Measurements from ENCODE around the gene SAXO1.
"Not testable (repeated sequence)": the region's sequence is repeated elsewhere in the genome, so short reads cannot be mapped to it uniquely, and the experiment has no call there.

SAXO1 gene

DNA sequence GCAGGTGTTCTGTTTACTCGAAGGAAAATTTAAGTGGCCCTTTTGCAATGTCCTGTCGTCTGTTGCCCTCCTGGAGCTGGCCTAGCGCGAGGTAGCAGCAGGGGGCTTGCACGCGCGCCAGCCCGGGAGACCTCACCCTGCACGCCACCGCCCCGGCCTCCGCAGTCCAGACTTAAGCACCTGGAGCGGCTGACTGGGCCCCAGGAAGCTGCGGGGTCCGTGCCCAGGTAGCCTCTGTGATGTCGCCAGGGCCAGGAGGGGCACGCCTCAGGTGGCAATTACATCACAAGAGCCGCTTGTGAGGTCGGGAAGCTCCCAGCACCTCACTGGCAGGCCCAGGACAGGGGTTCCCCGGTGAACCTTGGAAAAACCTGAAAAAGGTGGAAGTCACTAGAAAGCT is at the start of gene SAXO1:
Gene SAXO1 (minus strand): TSS at position 195 of the 400 bp plus-strand sequence. CDS start 301 bp downstream, outside the sequence.
- DNase-seq (ENCODE audit: low read depth in 4 of 4, low spot score in 1 of 4): no peak

DNA sequence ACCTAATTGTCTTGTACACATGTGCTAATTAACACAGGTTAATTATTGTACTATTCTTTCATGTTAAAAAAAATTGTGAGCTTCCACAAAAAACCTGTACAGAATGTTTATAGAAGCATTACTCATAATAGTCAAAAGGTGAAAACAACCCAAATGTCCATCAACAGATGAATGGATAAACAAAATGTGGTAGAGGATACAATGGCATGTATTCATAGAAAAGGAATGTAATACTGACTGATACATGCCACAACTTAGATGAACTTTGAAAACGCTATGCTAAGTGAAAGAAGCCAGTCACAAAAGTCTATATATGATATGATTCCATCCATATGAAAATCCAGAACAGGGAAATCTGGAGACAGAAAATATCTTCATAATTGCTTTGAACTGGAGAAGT is 41.8 kb upstream of the SAXO1 start:
- DNase-seq (ENCODE audit: low read depth in 4 of 4, low spot score in 1 of 4): no peak

DNA sequence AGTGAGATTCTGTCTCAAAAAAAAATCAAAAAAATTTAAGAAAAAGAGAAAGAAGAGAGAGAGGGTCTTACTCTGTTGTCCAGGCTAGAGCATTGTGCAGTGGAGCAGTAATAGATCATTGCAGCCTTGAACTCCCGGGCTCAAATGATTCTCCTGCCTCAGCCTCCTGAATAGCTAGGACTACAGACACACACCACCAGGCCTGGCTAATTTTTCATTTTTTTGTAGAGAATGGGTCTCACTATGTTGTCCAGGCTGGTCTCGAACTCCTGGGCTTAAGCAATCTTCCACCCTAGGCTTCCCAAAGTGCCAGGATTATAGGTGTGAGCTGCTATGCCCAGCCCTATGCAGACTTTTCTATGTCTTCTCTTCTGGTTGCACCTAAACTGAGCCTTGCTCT is 41.2 kb upstream of the SAXO1 start:
- DNase-seq (ENCODE audit: low read depth in 4 of 4, low spot score in 1 of 4): no peak

- no peak for DNase-seq (ENCODE audit: low read depth in 4 of 4, low spot score in 1 of 4)
Measured at GRCh38 chr9:19057033-19057432, 24.0 kb upstream of the SAXO1 start.

GRCh38 chr9:19050637-19051591 is 17.9 kb upstream of the SAXO1 start:
- DNase-seq (ENCODE audit: low read depth in 4 of 4, low spot score in 1 of 4): no peak

DNA sequence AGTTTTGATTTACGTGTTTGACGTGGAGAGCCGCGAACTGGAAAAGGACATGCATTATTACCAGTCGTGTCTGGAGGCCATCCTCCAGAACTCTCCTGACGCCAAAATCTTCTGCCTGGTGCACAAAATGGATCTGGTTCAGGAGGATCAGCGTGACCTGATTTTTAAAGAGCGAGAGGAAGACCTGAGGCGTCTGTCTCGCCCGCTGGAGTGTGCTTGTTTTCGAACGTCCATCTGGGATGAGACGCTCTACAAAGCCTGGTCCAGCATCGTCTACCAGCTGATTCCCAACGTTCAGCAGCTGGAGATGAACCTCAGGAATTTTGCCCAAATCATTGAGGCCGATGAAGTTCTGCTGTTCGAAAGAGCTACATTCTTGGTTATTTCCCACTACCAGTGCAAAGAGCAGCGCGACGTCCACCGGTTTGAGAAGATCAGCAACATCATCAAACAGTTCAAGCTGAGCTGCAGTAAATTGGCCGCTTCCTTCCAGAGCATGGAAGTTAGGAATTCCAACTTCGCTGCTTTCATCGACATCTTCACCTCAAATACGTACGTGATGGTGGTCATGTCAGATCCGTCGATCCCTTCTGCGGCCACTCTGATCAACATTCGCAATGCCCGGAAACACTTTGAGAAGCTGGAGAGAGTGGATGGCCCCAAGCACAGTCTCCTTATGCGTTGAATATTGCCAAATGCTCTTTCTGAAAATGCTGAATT is 17.1 kb upstream of the SAXO1 start:
- peak in 1 of 4 experiments; percentile 4 for DNase-seq (ENCODE audit: low read depth in 4 of 4, low spot score in 1 of 4)

DNA sequence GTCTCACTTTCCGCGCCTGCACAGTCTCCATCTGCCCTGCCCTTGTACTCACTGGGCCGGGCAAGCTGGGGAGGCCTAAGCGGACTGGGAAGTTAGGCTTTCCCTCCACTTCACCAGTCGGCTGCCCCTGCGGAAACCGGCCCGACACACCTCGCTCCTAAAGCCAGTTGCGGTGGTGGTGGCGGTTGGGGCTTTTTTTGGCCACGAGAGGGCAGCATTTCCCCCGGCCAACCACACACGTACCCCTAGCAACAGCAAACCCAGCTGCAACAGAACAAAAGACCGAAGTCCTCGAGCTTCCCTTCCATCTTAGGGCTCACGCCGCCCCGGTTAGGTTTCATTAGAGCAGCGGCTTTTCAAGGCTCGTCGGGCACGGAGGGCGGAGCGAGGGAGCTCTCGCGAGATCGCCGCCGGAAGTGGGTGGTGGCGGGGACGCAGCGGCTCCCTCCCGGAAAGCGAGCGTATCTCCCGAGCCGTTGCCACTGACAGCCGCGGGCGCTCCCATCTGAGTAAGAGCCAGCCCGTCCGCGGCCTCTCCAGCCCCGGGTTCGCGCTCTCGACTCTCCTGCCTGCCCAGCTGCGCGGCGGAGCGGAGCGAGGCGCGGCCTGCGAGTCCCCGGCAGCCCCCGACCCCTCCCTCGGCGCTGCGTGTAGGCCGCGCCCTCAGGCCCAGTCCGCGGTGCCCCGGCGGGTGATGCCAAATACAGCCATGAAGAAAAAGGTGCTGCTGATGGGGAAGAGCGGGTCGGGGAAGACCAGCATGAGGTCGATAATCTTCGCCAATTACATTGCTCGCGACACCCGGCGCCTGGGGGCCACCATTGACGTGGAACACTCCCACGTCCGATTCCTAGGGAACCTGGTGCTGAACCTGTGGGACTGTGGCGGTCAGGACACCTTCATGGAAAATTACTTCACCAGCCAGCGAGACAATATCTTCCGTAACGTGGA is 16.2 kb upstream of the SAXO1 start, which contains the start of gene RRAGA:
Gene RRAGA (plus strand): TSS at position 462 of the 951 bp plus-strand sequence. CDS start 233 bp downstream, at position 695.
- DNase-seq (ENCODE audit: low read depth in 4 of 4, low spot score in 1 of 4): peak; percentile 79 to 89 (median 86)

- no peak for DNase-seq (ENCODE audit: low read depth in 4 of 4, low spot score in 1 of 4)
Measured at GRCh38 chr9:19036611-19037010, 3.6 kb upstream of the SAXO1 start.

- no peak for DNase-seq (ENCODE audit: low read depth in 4 of 4, low spot score in 1 of 4)
Measured at GRCh38 chr9:19032406-19032805, 603 bp downstream of the SAXO1 start.

DNA sequence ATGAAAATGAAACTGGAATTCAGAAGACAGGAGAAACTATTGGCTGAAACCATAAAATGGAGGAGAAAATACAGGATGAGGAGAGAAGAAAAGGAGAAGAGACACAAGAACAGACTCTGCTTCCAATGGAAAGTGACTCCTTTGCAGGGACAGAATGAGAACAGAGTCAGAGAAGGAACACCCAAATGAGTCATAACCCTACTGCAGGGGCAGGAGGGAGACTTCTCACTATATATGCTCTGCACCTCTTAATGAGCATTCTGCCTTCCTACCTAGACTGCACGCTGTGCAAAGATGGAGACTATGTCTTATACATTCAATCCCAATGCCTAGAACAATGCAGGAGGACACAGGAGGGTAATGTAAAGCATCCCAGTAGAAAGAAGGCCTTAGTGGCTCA is 2.1 kb downstream of the SAXO1 start:
- DNase-seq (ENCODE audit: low read depth in 4 of 4, low spot score in 1 of 4): no peak

GRCh38 chr9:19028835-19029451 is 4.1 kb downstream of the SAXO1 start:
- DNase-seq (ENCODE audit: low read depth in 4 of 4, low spot score in 1 of 4): no peak

DNA sequence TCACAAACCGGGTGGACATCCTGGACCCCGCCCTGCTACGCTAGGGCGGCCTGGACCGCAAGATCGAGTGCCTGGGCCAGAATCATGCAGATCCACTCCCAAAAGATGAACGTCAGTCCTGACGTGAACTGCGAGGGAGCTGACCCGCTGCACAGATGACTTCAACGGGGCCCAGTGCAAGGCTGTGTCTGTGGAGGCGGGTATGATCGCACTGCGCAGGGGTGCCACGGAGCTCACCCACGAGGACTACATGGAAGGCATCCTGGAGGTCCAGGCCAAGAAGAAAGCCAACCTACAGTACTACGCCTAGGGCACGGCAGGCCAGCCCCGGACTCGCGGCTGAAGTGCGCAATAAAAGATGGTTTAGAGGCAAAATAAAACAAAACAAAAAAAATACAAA is 5.2 kb downstream of the SAXO1 start:
- no peak for DNase-seq (ENCODE audit: low read depth in 4 of 4, low spot score in 1 of 4)

GRCh38 chr9:19026375-19026774 is 6.6 kb downstream of the SAXO1 start:
- no peak for DNase-seq (ENCODE audit: low read depth in 4 of 4, low spot score in 1 of 4)

DNA sequence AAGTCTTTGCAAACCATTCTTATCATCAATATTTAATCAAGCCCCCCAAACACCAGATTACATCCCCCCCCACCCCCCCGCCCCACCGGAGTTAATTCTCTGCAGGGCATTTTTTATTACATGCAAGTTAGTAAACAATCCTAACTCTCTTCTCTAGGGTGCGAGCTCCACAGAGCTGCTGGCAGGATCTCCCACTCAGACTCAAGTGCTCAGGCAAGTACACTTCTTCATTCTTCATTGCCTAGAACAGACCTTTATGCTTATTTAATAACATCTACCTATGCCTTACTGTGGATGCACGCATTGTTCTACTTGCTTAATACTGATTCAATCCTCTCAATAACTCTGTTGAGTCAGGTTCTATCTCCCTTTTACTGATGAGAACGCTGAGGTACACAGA is 9.9 kb downstream of the SAXO1 start:
- no peak for DNase-seq (ENCODE audit: low read depth in 4 of 4, low spot score in 1 of 4)

- DNase-seq (ENCODE audit: low read depth in 4 of 4, low spot score in 1 of 4): no peak
Measured at GRCh38 chr9:19022206-19022605, 10.8 kb downstream of the SAXO1 start.

DNA sequence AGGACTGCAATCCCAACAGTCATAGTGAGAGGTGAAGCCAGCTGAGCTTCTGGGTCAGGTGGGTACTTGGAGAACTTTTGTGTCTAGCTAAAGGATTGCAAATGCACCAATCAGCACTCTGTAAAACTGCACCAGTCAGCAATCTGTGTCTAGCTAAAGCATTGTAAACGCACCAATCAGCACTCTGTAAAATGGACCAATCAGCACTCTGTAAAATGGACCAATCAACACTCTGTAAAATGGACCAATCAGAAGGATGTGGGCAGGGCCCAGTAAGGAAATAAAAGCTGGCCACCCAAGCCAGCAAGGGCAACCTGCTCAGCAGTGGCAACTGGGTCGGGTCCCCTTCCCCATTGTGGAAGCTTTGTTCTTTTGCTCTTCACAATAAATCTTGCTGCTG is 11.4 kb downstream of the SAXO1 start:
- not testable (repeated sequence) for DNase-seq (ENCODE audit: low read depth in 4 of 4, low spot score in 1 of 4)

DNA sequence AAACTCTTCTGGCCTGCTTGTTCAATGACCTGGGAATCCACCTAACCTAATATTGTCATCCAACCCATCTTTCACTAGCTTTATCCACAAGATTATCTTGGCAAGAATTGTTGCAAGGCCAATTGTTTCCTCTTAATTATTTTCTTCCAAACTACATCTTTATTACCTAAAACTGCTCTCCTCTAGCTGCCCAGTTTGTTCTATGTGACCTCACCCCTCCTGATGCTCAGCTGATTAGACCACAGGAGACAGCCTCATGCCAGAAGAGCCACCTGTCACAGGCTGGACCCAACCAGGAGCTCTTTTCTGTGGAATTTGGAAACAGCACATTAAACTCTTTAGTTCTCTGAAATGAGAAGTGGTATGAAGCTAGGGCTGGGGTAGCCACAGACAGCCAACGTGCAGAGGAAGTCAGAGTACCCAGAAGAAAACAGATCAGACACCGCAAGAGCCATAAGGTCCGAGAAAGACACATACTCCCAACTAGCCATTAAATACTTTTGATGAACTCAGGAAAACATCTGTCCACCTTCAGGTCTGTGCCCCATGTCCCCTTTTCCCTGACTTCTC is 12.0 kb downstream of the SAXO1 start:
- no peak for DNase-seq (ENCODE audit: low read depth in 4 of 4, low spot score in 1 of 4)

DNA sequence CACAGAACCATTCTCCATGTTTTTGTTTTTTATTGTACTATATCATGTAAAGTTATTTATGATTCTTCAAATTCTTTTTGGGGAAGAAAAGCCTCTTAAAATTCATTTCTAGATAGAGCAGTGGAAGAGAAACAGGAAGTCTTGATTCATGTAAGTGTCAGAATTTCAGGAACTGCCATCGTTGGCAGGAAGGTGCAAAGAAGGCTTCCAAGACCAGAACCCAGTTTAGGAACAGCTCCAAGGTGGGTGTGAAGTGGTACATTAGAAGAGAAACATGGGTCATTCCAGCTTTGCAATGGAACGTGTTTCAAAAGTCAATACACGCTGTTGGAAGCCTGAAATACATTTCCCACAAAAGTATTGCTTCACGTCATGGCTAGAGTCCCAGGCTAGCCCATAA is 14.8 kb downstream of the SAXO1 start:
- no peak for DNase-seq (ENCODE audit: low read depth in 4 of 4, low spot score in 1 of 4)

DNA sequence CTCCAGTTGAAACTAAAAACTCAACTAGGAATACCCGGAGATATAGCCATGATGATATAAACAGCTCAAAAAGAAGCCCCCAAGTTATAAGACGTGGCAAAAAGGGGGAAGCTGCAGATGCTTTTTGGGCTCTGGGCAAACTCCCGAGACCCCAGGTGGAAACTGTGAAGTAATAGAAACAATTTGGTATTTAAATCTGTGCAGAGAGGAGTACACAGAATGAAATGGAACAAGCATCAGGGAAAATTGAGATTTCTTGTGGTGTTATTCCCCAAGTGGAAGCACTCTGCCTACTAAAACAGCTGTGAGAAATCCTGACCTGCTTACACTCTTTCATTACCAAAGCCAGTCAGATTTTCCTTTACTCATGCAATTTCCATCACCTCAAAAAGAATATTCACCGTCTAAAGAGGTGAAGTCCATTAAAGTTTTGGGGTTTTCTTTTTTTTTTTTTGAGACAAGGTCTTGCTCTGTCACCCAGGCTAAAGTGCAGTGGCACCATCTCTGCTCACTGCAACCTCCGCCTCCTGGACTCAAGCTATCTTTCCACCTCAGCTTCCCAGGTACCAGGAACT is 23.5 kb downstream of the SAXO1 start:
- DNase-seq (ENCODE audit: low read depth in 4 of 4, low spot score in 1 of 4): no peak

GRCh38 chr9:19000133-19000532 is 32.9 kb downstream of the SAXO1 start:
- no peak for DNase-seq (ENCODE audit: low read depth in 4 of 4, low spot score in 1 of 4)

Data from stimulated activated CD4-positive, alpha-beta T cell treated with anti-CD3 and anti-CD28 coated beads, Interleukin-1b, Interleukin-23, amount 100 ng/mL, for 24 hours (primary cell).